ENCODE measurements around the gene NOX5.

NOX5 gene

GRCh38 chr15:69092159-69092558 lies 77.7 kb downstream of the NOX5 start:
- Mint-ChIP-seq H3K4me3 (no peak overlapping the region), H3K9me3 (no peaks in the 10 kb centered on the region), H3K27ac (no peak overlapping the region), H3K36me3 (ENCODE audit: low read depth) (no peaks in the 10 kb centered on the region), H3K27me3 (peaks cover 4% of the 10 kb centered on the region), H3K4me1 (ENCODE audit: low read depth) (peaks cover 34% of the 10 kb centered on the region)
- intact Hi-C loops (cut with micrococcal nuclease), result no loop called here

DNA sequence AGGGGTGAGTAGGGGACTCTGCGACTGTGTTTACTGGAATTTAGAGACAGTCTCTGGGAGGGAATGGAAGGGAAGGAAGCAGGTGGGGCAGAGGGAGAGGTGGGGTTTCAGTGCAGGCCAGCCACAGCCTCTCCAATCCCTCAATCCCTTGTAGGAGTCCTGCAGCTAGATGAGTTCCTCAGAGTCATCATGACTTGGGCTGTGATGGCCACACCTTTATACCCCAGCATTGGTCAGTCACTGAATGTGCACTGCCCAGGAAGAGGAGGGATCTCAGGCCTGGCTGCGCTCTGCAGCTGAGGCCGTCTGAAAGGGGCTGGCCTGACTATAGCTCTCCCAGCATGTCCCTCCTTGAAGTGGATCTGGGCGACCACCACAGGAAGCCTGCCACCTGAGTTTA lies 78.6 kb downstream of the NOX5 start:
- Mint-ChIP-seq H3K9me3 (no peaks in the 10 kb centered on the region), H3K27ac (no peak overlapping the region), H3K36me3 (ENCODE audit: low read depth) (no peaks in the 10 kb centered on the region), H3K27me3 (peaks cover 4% of the 10 kb centered on the region), H3K4me1 (ENCODE audit: low read depth) (peaks cover 32% of the 10 kb centered on the region), H3K4me3 (no peak overlapping the region)
- intact Hi-C loops (cut with micrococcal nuclease), result no loop called here

DNA sequence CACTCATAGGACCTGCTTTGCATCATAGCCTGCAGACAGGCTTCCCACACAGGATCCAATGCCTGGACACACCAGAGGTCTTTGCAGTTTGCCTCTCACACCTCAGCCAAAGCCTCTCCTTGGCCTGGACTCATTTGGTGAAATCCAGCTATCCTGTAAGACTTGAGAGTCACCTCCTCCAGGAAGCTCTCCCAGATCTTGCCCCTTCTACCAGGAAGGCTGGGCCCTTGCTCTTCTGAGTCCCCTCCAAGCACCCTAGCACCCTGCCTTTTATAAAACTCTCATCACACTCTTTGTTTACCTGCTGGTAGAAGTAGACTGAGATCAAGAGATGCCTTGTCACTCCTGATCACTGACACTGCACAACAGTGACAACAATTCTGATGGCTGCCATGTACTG lies 79.1 kb downstream of the NOX5 start:
- Mint-ChIP-seq H3K36me3 (ENCODE audit: low read depth) (no peaks in the 10 kb centered on the region), H3K9me3 (no peaks in the 10 kb centered on the region), H3K4me1 (ENCODE audit: low read depth) (peaks cover 28% of the 10 kb centered on the region), H3K27me3 (peaks cover 4% of the 10 kb centered on the region), H3K4me3 (no peak overlapping the region), H3K27ac (no peak overlapping the region)
- intact Hi-C loops (cut with micrococcal nuclease), result no loop called here

- Mint-ChIP-seq H3K9me3 (no peaks in the 10 kb centered on the region), H3K27ac (no peak overlapping the region), H3K36me3 (ENCODE audit: low read depth) (no peaks in the 10 kb centered on the region), H3K27me3 (peaks cover 3% of the 10 kb centered on the region), H3K4me3 (no peak overlapping the region), H3K4me1 (ENCODE audit: low read depth) (peaks cover 23% of the 10 kb centered on the region)
- intact Hi-C loops (cut with micrococcal nuclease), result no loop called here
These were observed 79.8 kb downstream of the NOX5 start for GRCh38 chr15:69094124-69094921.

DNA sequence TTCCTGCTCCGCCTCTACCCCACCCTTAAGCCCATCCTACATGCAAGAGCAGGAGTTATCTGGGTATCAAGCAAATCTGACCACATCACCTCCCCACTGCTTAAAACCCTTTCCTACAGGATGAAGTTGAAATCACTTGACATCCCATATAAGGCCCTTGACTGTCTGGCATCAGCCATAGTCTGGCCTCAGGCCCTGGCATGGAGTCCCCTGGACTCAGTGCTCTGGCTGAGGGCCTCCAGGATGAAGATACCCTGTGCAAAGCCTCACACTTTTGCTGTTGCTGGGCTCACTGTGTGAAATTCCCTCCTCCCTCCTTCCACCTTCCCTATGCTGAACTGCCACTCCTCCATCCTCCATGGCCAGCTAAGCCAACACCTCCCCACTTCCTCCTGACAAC lies 80.8 kb downstream of the NOX5 start:
- H3K36me3 Mint-ChIP-seq (ENCODE audit: low read depth), result no peaks in the 10 kb centered on the region
- intact Hi-C loops (cut with micrococcal nuclease), result no loop called here
- H3K27ac Mint-ChIP-seq, result no peak overlapping the region

DNA sequence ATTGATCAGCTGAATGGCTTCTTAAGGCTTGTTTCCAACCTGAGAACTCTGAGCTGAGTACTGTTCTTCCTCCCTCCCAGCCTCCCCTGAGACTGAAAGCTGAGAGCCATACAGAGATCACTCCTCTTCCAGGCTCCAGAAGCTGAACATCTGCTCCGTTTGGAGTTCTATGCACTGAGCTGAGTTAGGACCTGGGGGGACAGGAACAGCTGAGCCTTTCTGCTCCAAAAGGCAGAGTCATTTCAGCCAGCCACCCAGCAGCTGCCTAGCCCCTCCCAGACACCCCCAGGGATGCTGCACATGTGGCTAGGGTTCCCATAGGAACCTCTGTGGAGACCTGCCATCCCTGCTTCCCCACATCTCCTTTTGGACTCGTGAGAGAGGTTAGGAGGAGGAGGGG lies 81.7 kb downstream of the NOX5 start:
- H3K27ac Mint-ChIP-seq, result no peak overlapping the region
- H3K36me3 Mint-ChIP-seq (ENCODE audit: low read depth), result no peaks in the 10 kb centered on the region
- intact Hi-C loops (cut with micrococcal nuclease), result no loop called here
- no peak overlapping the region for H3K4me3 Mint-ChIP-seq
- H3K4me1 Mint-ChIP-seq (ENCODE audit: low read depth), result peaks cover 25% of the 10 kb centered on the region
- H3K27me3 Mint-ChIP-seq, result no peaks in the 10 kb centered on the region
- no peaks in the 10 kb centered on the region for H3K9me3 Mint-ChIP-seq

More for the DNA sequence above, 80.8 kb downstream of the NOX5 start:
- Mint-ChIP-seq H3K9me3 (no peaks in the 10 kb centered on the region), H3K4me3 (no peak overlapping the region), H3K4me1 (ENCODE audit: low read depth) (peaks cover 25% of the 10 kb centered on the region), H3K27me3 (no peaks in the 10 kb centered on the region)

DNA sequence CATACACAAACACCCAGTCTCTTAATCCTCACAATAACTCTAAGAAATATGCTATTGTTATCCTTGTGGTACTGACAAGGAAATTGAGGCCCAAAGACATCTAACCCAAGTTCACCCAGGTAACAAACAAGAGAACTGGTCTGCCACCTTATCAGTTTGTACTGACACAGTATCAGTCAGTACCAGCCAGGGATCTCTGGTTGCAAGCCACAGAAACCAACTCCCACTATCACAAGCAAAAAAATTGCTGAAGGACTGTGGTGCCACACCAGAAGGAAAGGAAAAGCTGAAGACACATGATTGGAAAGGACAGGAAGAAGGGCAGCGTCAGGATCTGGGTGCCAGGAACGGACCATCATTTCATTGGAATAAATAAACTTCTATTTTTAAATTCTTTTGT lies 82.1 kb downstream of the NOX5 start:
- Mint-ChIP-seq H3K9me3 (no peaks in the 10 kb centered on the region), H3K36me3 (ENCODE audit: low read depth) (no peaks in the 10 kb centered on the region), H3K4me3 (no peak overlapping the region), H3K27ac (no peak overlapping the region), H3K27me3 (no peaks in the 10 kb centered on the region), H3K4me1 (ENCODE audit: low read depth) (peaks cover 25% of the 10 kb centered on the region)
- intact Hi-C loops (cut with micrococcal nuclease), result no loop called here

GRCh38 chr15:69098771-69099170 lies 84.3 kb downstream of the NOX5 start:
- peaks cover 16% of the 10 kb centered on the region for H3K4me1 Mint-ChIP-seq (ENCODE audit: low read depth)
- H3K4me3 Mint-ChIP-seq, result no peak overlapping the region
- intact Hi-C loops (cut with micrococcal nuclease), result no loop called here
- no peaks in the 10 kb centered on the region for H3K27me3 Mint-ChIP-seq
- no peak overlapping the region for H3K27ac Mint-ChIP-seq
- no peaks in the 10 kb centered on the region for H3K9me3 Mint-ChIP-seq
- no peaks in the 10 kb centered on the region for H3K36me3 Mint-ChIP-seq (ENCODE audit: low read depth)

DNA sequence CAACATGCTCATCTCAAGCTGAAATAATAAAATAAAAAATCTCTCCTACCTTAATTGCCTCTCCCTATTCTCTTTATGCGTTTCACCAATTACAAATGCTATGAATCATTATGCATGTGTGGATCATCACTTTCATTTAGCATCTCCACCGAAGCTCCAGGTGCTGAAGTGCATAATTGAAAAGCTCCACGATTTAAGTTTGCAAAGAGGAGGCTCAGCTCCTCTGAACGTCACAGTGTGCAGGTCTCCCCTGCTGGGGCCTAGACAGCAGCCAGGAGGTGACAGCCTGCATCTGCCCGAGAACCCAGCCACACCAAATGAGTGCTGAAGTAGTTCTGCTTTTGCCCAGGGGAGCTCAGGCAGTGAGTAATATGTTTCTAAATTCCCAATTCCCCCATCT lies 85.4 kb downstream of the NOX5 start:
- Mint-ChIP-seq H3K27me3 (no peaks in the 10 kb centered on the region), H3K4me3 (no peak overlapping the region), H3K27ac (no peak overlapping the region), H3K9me3 (no peaks in the 10 kb centered on the region), H3K4me1 (ENCODE audit: low read depth) (peaks cover 9% of the 10 kb centered on the region), H3K36me3 (ENCODE audit: low read depth) (no peaks in the 10 kb centered on the region)
- intact Hi-C loops (cut with micrococcal nuclease), result no loop called here

- Mint-ChIP-seq H3K36me3 (ENCODE audit: low read depth) (no peaks in the 10 kb centered on the region), H3K27me3 (no peaks in the 10 kb centered on the region), H3K4me1 (ENCODE audit: low read depth) (peaks cover 9% of the 10 kb centered on the region), H3K9me3 (no peaks in the 10 kb centered on the region), H3K4me3 (no peak overlapping the region), H3K27ac (no peak overlapping the region)
- intact Hi-C loops (cut with micrococcal nuclease), result no loop called here
These were observed 86.3 kb downstream of the NOX5 start for GRCh38 chr15:69100821-69101220.

DNA sequence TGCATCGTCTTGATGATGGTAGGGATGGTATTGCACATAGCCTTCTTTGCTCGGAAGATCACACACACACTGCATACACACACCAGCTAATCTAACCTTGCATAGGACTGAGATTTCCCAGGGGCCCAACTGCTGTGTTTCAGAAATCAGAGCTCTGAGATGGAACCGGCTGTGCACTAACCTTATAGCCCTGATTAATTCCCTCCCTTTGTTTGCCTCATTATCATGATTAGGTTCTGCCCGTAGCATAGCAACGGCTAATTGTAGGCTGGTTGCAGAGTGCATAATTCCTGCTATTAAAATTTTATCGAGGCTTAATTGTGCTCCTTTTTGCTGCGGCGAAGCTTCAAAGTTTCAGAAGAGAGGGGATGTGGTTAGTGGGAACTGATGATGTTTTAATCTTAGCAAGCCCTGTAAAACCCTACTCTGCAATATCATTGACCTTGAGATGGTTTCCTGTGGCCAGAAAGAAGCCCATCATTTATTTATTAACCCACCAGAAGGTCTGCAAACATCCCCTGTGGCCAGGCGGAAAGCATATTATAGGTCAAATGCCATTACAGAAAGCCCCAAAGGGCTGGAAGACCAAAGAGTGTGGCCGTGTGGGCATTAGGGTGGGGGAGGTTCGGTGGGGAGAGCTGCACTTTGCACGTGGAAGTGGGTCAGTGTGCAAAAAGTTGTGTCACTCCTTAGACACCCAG lies 89.7 kb downstream of the NOX5 start:
- Mint-ChIP-seq H3K27ac (no peak overlapping the region), H3K4me1 (ENCODE audit: low read depth) (peaks cover 9% of the 10 kb centered on the region), H3K4me3 (no peak overlapping the region), H3K27me3 (peaks cover 2% of the 10 kb centered on the region), H3K9me3 (no peaks in the 10 kb centered on the region), H3K36me3 (ENCODE audit: low read depth) (no peaks in the 10 kb centered on the region)
- intact Hi-C loops (cut with micrococcal nuclease), result no loop called here

DNA sequence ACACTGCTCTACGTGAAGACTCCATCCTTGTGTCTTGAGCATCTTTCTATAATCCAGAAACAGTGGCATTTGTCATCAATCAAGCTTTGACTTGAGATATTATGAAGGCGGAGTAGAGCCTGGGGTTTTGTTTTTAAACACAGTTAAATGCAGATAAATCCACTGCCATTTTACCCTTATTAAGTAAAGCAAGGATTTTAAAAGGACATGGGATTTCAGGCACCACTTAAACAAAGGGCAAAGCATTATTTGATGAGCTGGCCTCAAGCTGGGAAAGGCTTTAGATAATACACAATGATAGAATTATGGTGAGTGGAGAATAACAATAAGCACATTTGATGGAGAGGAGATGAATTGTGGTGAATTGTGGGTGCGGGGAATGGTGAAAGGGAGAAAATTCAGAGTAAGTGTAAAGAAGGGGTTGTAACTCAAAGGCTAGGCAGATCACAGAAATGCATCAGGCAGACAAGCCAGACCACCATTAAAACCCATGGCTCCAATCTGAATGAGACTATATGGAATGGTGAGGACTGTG lies 91.0 kb downstream of the NOX5 start:
- Mint-ChIP-seq H3K27ac (no peak overlapping the region), H3K4me1 (ENCODE audit: low read depth) (peaks cover under 1% of the 10 kb centered on the region)

DNA sequence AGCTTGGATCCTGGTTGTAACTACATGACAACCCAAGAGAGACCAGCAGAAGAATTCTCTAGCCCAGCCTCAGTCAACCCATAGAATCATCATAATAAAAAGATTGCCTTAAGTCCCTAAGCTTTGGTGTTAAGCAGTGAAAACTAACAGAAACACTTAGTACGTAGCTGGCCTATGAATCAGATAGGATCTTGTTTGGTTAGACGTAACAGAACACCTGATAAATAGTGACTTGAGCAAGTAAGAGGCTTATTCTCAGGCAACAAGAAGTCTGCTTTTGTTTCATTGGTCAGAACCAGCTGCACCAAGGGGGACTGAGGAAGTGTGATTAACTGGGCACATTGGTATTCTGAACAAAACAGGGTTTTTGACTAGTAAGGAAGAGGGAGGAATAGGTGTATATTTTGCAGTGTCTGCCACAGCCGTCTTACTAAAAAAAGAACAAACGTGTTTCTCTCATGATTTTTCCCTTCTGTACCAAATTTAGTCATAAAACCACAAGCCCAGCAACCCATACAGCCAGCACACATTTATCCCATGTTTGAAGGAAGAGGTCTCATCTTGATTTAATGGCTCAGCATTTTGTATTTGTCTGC lies 92.6 kb downstream of the NOX5 start:
- intact Hi-C loops (cut with micrococcal nuclease), result no loop called here
- H3K9me3 Mint-ChIP-seq, result no peaks in the 10 kb centered on the region
- no peaks in the 10 kb centered on the region for H3K36me3 Mint-ChIP-seq (ENCODE audit: low read depth)
- H3K4me1 Mint-ChIP-seq (ENCODE audit: low read depth), result no peaks in the 10 kb centered on the region
- H3K27me3 Mint-ChIP-seq, result peaks cover 2% of the 10 kb centered on the region
- H3K4me3 Mint-ChIP-seq, result no peak overlapping the region
- H3K27ac Mint-ChIP-seq, result no peak overlapping the region

More for the DNA sequence above, 91.0 kb downstream of the NOX5 start:
- H3K27me3 Mint-ChIP-seq, result peaks cover 2% of the 10 kb centered on the region
- no peaks in the 10 kb centered on the region for H3K9me3 Mint-ChIP-seq
- no peaks in the 10 kb centered on the region for H3K36me3 Mint-ChIP-seq (ENCODE audit: low read depth)
- intact Hi-C loops (cut with micrococcal nuclease), result no loop called here
- no peak overlapping the region for H3K4me3 Mint-ChIP-seq
